Cardiac muscle cell (in vitro differentiated cells and primary cell): ENCODE measurements around the gene MOB3B. TPM values are rescaled to one million over a fixed set of nuclear protein-coding genes. Genes with fewer than 3 reads are reported as not detected.

Source experiments
- DNase-seq, 2 donors: peaks; one replicate each; pipeline versions ENCODE4 v3.0.0 to v3.0.0-alpha.2; 2010 to 2017; ENCODE audit warnings: low read depth in 1 of 2, low spot score in 1 of 2
- H3K27ac ChIP-seq: fragments of 200-600 bp; sonication (generic); 2 replicates; pipeline ENCODE4 v1.5.1; 2016
- H3K27me3 ChIP-seq: fragments of 200-600 bp; sonication (generic); 2 replicates; pipeline ENCODE4 v1.6.0; 2016; ENCODE audit warnings: control low read depth
- H3K36me3 ChIP-seq: fragments of 200-600 bp; sonication (generic); 2 replicates; pipeline ENCODE4 v1.5.1; 2016; ENCODE audit warnings: control low read depth
- H3K4me1 ChIP-seq: fragments of 200-600 bp; sonication (generic); 2 replicates; pipeline ENCODE4 v1.8.1; 2017; ENCODE audit warnings: low read depth, mild to moderate bottlenecking, mixed run types
- H3K4me3 ChIP-seq: fragments of 200-600 bp; sonication (generic); 2 replicates; pipeline ENCODE4 v1.5.1; 2016; ENCODE audit warnings: mild to moderate bottlenecking
- H3K9me3 ChIP-seq: fragments of 200-600 bp; sonication (generic); 2 replicates; pipeline ENCODE4 v1.5.1; 2017; ENCODE audit warnings: low read depth, mild to moderate bottlenecking, control low read depth
- polyA plus RNA-seq: library from polyadenylated mRNA; unstranded; fragments of >200 nt; fragmentation: Nextera tagmentation; extraction: Ambion mirVana; gene quantifications from 2 replicates; pipeline ENCODE4 v1.2.1, GENCODE V29; 2016
- total RNA-seq: library from RNA; depleted of rRNA; stranded (reverse); fragments of >200 nt; gene quantifications from 2 replicates; pipeline ENCODE4 v1.2.3, GENCODE V29; 2016
- TF ChIP-seq, protein P1 (sequence below): IDR thresholded peaks from 2 replicates; pipeline ENCODE4 v1.5.1; 2012; ENCODE audit warnings: low read depth, mild to moderate bottlenecking, low read length

Gene MOB3B
- total and polyA plus RNA-seq, 2 experiments from 2014 or later: 0.74 to 1.7 TPM

DNA sequence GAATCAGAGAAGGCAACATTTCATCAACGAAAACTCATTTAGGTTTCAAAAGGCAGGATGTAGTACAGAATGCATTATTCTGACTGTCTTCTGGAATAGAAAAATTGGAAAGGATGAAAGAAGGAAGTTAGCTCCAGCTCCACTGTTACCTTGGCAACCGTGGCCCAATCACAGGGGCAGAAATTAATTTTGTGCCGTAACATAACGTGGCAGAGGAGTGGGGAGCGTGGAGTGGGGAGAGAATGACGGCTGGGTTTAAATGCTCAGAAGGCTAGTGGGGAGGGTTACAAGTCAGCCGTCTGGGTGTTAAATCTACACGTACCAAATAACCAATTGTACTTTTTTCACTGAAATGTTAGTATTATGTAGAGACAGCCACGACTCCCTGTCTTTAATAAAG is 200.3 kb downstream of the MOB3B start:
- Histone ChIP-seq H3K27me3 (no peaks in the 10 kb centered on the region), H3K27ac (no peak overlapping the region), H3K4me1 (no peaks in the 10 kb centered on the region), H3K9me3 (no peaks in the 10 kb centered on the region), H3K4me3 (no peak overlapping the region), H3K36me3 (no peaks in the 10 kb centered on the region)
- TF ChIP-seq, protein P1, sequence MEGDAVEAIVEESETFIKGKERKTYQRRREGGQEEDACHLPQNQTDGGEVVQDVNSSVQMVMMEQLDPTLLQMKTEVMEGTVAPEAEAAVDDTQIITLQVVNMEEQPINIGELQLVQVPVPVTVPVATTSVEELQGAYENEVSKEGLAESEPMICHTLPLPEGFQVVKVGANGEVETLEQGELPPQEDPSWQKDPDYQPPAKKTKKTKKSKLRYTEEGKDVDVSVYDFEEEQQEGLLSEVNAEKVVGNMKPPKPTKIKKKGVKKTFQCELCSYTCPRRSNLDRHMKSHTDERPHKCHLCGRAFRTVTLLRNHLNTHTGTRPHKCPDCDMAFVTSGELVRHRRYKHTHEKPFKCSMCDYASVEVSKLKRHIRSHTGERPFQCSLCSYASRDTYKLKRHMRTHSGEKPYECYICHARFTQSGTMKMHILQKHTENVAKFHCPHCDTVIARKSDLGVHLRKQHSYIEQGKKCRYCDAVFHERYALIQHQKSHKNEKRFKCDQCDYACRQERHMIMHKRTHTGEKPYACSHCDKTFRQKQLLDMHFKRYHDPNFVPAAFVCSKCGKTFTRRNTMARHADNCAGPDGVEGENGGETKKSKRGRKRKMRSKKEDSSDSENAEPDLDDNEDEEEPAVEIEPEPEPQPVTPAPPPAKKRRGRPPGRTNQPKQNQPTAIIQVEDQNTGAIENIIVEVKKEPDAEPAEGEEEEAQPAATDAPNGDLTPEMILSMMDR: no peak
- no peak for DNase-seq

DNA sequence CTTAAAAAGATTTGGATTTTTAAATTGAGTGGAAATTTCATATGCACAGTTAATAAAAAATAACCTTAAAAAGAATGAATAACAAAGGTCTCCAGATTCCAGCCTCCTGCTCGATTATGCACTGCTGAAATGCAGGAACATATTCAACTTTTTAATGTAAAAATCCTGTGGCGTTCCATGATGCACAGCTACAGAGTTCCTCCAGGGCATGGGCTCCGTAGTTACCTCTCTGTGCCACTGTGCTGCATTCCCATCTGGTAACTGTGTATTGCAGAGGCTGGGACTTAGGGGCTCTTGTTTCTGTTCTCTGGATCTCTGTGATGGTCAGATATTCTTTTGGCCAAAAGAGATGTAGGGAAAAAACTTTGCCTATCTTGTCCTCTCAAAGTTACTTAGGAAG is 201.1 kb downstream of the MOB3B start:
- TF ChIP-seq, protein P1: no peak
- H3K4me1 ChIP-seq: no peaks in the 10 kb centered on the region
- H3K9me3 ChIP-seq: no peaks in the 10 kb centered on the region
- H3K27me3 ChIP-seq: no peaks in the 10 kb centered on the region
- no peak for DNase-seq
- no peak overlapping the region for H3K27ac ChIP-seq
- no peak overlapping the region for H3K4me3 ChIP-seq
- no peaks in the 10 kb centered on the region for H3K36me3 ChIP-seq

DNA sequence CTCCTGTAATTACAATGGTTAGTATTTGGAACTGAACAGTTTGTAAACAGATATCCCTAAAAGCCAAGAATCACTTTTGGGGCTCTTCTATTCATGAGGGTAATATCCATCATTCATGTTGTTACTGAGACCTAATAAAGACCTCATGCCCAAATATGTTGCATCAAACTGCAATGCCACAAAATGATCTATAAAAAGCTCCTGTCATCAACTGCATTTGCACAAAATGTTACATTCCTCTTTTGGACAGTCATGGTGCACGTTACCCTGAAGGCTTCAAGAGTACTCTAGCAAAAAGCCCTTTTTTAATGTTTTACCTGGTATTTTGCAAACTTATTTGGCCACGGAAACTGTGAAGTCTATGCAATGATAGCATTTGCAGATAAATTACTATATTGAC is 218.4 kb downstream of the MOB3B start:
- H3K36me3 ChIP-seq: no peaks in the 10 kb centered on the region
- TF ChIP-seq, protein P1: no peak
- H3K27me3 ChIP-seq: no peaks in the 10 kb centered on the region
- DNase-seq: no peak
- no peaks in the 10 kb centered on the region for H3K9me3 ChIP-seq
- H3K27ac ChIP-seq: no peak overlapping the region
- H3K4me1 ChIP-seq: peaks cover 4% of the 10 kb centered on the region
- no peak overlapping the region for H3K4me3 ChIP-seq

DNA sequence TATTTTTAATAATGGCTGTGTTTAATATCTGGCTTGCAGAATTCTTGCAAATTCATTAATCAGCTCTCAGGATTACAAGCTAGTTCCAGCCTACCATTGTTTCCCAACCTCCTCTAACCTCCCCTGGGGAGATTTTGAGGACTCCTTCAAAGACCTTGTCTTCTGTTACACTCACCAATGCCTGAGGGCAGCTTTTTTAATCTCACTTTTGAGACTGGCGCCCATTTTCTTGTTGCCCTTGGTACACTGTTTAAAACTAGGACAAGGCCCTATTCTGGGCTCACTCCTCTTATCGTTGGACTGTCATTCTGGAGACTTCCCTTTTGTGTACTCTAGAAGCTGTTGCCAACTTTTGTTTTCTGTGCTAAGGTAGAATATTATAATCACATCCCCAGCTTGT is 219.0 kb downstream of the MOB3B start:
- Histone ChIP-seq H3K36me3 (no peaks in the 10 kb centered on the region), H3K4me3 (no peak overlapping the region), H3K9me3 (no peaks in the 10 kb centered on the region), H3K27ac (no peak overlapping the region), H3K27me3 (no peaks in the 10 kb centered on the region), H3K4me1 (peaks cover 4% of the 10 kb centered on the region)
- DNase-seq: no peak
- TF ChIP-seq, protein P1: no peak

DNA sequence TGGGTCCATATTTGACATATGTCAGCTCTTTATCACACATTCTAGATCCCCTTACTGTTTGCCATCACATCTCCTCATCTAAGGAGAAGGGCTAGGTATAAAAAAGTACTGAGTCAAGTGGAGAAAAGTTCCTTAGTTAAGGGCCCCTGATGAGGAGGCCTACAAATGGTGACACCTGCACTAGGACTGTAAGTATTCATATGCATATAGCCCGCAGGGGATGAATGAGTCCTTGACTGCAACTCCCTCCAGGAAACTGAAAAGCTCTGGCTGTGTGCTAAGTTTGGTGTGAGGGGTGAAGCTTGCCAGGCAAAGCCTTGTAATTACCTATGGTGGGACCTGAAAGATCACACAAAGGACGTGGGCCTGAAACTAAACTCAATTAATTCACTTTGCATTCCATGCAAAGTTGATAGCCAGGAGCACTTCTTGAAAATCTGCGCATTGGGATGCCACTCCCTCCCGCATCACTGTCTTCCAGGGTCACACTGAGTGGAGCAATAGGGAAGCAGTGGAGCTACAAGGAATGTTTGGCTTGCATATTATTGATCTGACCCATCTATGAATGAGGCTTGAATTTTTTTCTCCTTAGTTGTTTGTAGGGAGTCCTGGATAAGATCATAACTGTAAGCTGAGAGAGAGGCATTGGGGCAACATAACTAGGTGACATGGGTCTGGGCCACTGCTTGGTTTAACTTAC is 220.8 kb downstream of the MOB3B start:
- Histone ChIP-seq H3K27me3 (no peaks in the 10 kb centered on the region), H3K27ac (no peak overlapping the region), H3K9me3 (no peaks in the 10 kb centered on the region), H3K36me3 (no peaks in the 10 kb centered on the region), H3K4me3 (no peak overlapping the region), H3K4me1 (peaks cover 4% of the 10 kb centered on the region)
- TF ChIP-seq, protein P1: no peak
- no peak for DNase-seq
